ENCODE results near the gene ZNF205. TPM values are rescaled to one million over a fixed set of nuclear protein-coding genes. Genes with fewer than 3 reads are reported as not detected.
"Not testable (repeated sequence)": the region's sequence is repeated elsewhere in the genome, so short reads cannot be mapped to it uniquely, and the experiment has no call there.

Gene ZNF205
- total RNA-seq, 1 donor from 2014 or later, result 23.9 TPM

DNA sequence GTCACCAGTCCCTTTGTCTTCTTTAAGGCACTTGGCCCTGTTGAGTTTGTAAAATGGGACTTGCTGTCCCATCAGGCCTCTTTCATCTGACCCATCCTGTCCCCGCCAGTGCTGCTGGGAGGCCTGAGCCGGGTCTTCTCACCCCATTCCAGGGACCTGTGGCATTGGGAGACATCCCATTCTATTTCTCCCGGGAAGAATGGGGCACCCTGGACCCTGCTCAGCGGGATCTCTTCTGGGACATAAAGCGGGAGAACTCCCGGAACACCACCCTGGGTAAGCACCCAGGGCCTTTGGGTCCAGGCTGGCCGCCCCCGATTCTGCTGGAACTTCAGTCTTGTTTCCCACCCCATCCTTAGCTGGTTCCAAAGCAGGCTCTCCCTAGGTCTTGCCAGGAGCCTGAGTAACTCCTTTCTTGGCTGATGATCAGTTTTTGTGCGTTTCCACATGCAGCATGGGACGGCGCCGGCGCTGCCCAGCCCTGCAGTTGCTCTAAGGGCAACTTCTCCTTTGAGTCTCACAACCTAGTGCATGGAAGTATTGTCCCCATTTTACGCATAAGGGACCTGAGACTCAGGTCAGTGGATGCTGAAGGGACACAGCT lies 26.5 kb downstream of the ZNF205 start:
- TF ChIP-seq, protein P1, sequence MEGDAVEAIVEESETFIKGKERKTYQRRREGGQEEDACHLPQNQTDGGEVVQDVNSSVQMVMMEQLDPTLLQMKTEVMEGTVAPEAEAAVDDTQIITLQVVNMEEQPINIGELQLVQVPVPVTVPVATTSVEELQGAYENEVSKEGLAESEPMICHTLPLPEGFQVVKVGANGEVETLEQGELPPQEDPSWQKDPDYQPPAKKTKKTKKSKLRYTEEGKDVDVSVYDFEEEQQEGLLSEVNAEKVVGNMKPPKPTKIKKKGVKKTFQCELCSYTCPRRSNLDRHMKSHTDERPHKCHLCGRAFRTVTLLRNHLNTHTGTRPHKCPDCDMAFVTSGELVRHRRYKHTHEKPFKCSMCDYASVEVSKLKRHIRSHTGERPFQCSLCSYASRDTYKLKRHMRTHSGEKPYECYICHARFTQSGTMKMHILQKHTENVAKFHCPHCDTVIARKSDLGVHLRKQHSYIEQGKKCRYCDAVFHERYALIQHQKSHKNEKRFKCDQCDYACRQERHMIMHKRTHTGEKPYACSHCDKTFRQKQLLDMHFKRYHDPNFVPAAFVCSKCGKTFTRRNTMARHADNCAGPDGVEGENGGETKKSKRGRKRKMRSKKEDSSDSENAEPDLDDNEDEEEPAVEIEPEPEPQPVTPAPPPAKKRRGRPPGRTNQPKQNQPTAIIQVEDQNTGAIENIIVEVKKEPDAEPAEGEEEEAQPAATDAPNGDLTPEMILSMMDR (IDR thresholded peaks at IDR 0.05; ENCODE audit: unreplicated experiment), result no peak
- no peak overlapping the region for H3K4me3 Mint-ChIP-seq (ENCODE audit: low read depth)
- no peak for DNase-seq (ENCODE audit: low spot score, unreplicated experiment)
- H3K27me3 Mint-ChIP-seq, result no peaks in the 10 kb centered on the region
- peaks cover 11% of the 10 kb centered on the region for H3K36me3 Mint-ChIP-seq (ENCODE audit: insufficient read depth)
- no peaks in the 10 kb centered on the region for H3K9me3 Mint-ChIP-seq (ENCODE audit: low read depth)
- H3K4me1 Mint-ChIP-seq (ENCODE audit: low read depth), result peaks cover 6% of the 10 kb centered on the region
- H3K27ac Mint-ChIP-seq, result no peak overlapping the region

DNA sequence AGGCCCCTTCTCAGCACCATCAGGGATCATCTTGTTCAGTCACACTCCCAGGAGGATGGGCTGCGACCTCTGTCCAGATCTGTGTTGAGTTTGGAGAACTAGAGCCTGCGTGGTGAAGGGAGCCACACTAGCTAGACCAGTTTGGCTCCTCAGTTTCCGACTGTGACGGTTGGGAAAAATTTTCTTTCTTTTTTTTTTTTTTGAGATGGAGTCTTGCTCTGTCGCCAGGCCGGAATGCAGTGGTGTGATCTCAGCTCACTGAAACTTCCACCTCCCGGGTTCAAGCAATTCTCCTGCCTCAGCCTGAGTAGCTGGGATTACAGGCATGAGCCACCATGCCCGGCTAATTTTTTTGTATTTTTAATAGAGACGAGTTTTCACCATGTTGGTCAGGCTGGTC lies 27.2 kb downstream of the ZNF205 start:
- not testable (repeated sequence) for H3K4me1 Mint-ChIP-seq (ENCODE audit: low read depth); H3K27ac Mint-ChIP-seq; H3K4me3 Mint-ChIP-seq (ENCODE audit: low read depth)

GRCh38 chr16:3140603-3141427 lies 28.4 kb downstream of the ZNF205 start:
- no peak overlapping the region for H3K4me3 Mint-ChIP-seq (ENCODE audit: low read depth)
- TF ChIP-seq, protein P1 (IDR thresholded peaks at IDR 0.05; ENCODE audit: unreplicated experiment), result no peak

More for the DNA sequence above, 27.2 kb downstream of the ZNF205 start:
- H3K36me3 Mint-ChIP-seq (ENCODE audit: insufficient read depth), result peaks cover 11% of the 10 kb centered on the region
- not testable (repeated sequence) for H3K9me3 Mint-ChIP-seq (ENCODE audit: low read depth); DNase-seq (ENCODE audit: low spot score, unreplicated experiment); H3K27me3 Mint-ChIP-seq

GRCh38 chr16:3141781-3142311 lies 29.5 kb downstream of the ZNF205 start:
- H3K27me3 Mint-ChIP-seq, result peaks cover 3% of the 10 kb centered on the region
- H3K27ac Mint-ChIP-seq, result no peak overlapping the region
- H3K36me3 Mint-ChIP-seq (ENCODE audit: insufficient read depth), result peaks cover 11% of the 10 kb centered on the region
- H3K4me3 Mint-ChIP-seq (ENCODE audit: low read depth), result no peak overlapping the region
- TF ChIP-seq, protein P1 (IDR thresholded peaks at IDR 0.05; ENCODE audit: unreplicated experiment), result no peak
- H3K4me1 Mint-ChIP-seq (ENCODE audit: low read depth), result no peaks in the 10 kb centered on the region
- no peak for DNase-seq (ENCODE audit: low spot score, unreplicated experiment)
- no peaks in the 10 kb centered on the region for H3K9me3 Mint-ChIP-seq (ENCODE audit: low read depth)

More at GRCh38 chr16:3140603-3141427, 28.4 kb downstream of the ZNF205 start:
- H3K36me3 Mint-ChIP-seq (ENCODE audit: insufficient read depth), result peaks cover 11% of the 10 kb centered on the region
- H3K9me3 Mint-ChIP-seq (ENCODE audit: low read depth), result no peaks in the 10 kb centered on the region
- H3K27me3 Mint-ChIP-seq, result peaks cover 3% of the 10 kb centered on the region
- no peak overlapping the region for H3K27ac Mint-ChIP-seq
- peaks cover 1% of the 10 kb centered on the region for H3K4me1 Mint-ChIP-seq (ENCODE audit: low read depth)
- no peak for DNase-seq (ENCODE audit: low spot score, unreplicated experiment)

DNA sequence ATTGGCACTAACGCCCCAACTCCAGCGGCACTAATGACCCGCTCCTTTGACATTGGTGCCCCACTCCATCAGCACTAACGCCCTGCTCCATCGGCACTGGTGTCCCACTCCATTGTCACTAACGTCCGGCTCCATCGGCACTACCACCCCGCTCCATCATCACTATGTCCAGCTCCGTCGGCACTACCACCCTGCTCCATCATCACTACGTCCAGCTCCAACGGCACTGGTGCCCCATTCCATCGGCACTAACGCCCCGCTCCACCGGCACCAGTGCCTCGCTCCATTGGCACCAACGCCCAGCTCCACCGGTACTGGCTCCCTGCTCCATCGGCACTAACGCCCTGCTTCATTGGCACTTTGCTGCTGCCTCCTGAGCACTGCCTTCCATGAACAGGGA lies 29.9 kb downstream of the ZNF205 start:
- no peaks in the 10 kb centered on the region for H3K4me1 Mint-ChIP-seq (ENCODE audit: low read depth)
- peaks cover 11% of the 10 kb centered on the region for H3K36me3 Mint-ChIP-seq (ENCODE audit: insufficient read depth)
- TF ChIP-seq, protein P1 (IDR thresholded peaks at IDR 0.05; ENCODE audit: unreplicated experiment), result no peak
- no peak overlapping the region for H3K4me3 Mint-ChIP-seq (ENCODE audit: low read depth)
- peaks cover 3% of the 10 kb centered on the region for H3K27me3 Mint-ChIP-seq
- H3K27ac Mint-ChIP-seq, result no peak overlapping the region
- H3K9me3 Mint-ChIP-seq (ENCODE audit: low read depth), result no peaks in the 10 kb centered on the region
- DNase-seq (ENCODE audit: low spot score, unreplicated experiment), result no peak
